ENCODE measurements around the gene CEP128. TPM values are rescaled to one million over a fixed set of nuclear protein-coding genes. Genes with fewer than 3 reads are reported as not detected.

CEP128 gene
- polyA plus RNA-seq, 1 donor (not counting 4 experiments of a cell fraction or from before 2014, with no cell fraction given) = 2.6 TPM

- TF ChIP-seq EZH2 (IDR thresholded peaks at IDR 0.05; ENCODE audit: low read length) (no peak), CTCF (optimal IDR thresholded peaks at IDR 0.05 in 1 of 3, IDR thresholded peaks at IDR 0.05 in 1 of 3, conservative IDR thresholded peaks at IDR 0.05 in 1 of 3; ENCODE audit: extremely low read depth in 1 of 3, insufficient read depth in 2 of 3, low read length in 3 of 3) (no peak)
- DNase-seq (ENCODE audit: low read depth, low spot score) (no peak), FAIRE-seq (no peak)
- no peak overlapping the region for H2AFZ ChIP-seq (ENCODE audit: control insufficient read depth, low read length)
- H3K9ac ChIP-seq (ENCODE audit: control insufficient read depth, extremely low read depth, insufficient read depth, low read length) = no peak overlapping the region
- H3K4me3 ChIP-seq (ENCODE audit: control insufficient read depth in 2 of 3, extremely low read depth in 1 of 3, insufficient read depth in 2 of 3, low read depth in 1 of 3, low read length in 3 of 3) = no peak overlapping the region
- H3K79me2 ChIP-seq (ENCODE audit: control insufficient read depth, insufficient read depth, low read length) = no peaks in the 10 kb centered on the region
- H4K20me1 ChIP-seq (ENCODE audit: control insufficient read depth, extremely low read depth, insufficient read depth, low read length) = no peaks in the 10 kb centered on the region
- no peaks in the 10 kb centered on the region for H3K36me3 ChIP-seq (ENCODE audit: control insufficient read depth in 2 of 2, extremely low read depth in 1 of 2, insufficient read depth in 2 of 2, low read length in 2 of 2)
- dilution Hi-C loops (cut with MboI; ENCODE audit: extremely low pct_ligation_motif_present, low sequenced_read_pairs) = no loop called here
- H3K27ac ChIP-seq (ENCODE audit: control insufficient read depth, insufficient read depth, low read length) = no peak overlapping the region
- no peaks in the 10 kb centered on the region for H3K9me3 ChIP-seq (ENCODE audit: control insufficient read depth, low read depth, low read length)
- H3K4me1 ChIP-seq (ENCODE audit: control insufficient read depth, extremely low read depth, insufficient read depth, low read length) = peaks cover 8% of the 10 kb centered on the region
- H3K27me3 ChIP-seq (ENCODE audit: control insufficient read depth, extremely low read depth, insufficient read depth, low read length) = no peaks in the 10 kb centered on the region
- H3K4me2 ChIP-seq (ENCODE audit: control insufficient read depth, extremely low read depth, insufficient read depth, low read depth, low read length) = no peak overlapping the region
- no peaks in the 10 kb centered on the region for H3K9me1 ChIP-seq (ENCODE audit: control insufficient read depth, extremely low read depth, insufficient read depth, low read length)
These were observed 397.2 kb downstream of the CEP128 start for GRCh38 chr14:80544366-80544765.

GRCh38 chr14:80543211-80543610 lies 398.3 kb downstream of the CEP128 start:
- FAIRE-seq (no peak), DNase-seq (ENCODE audit: low read depth, low spot score) (no peak)
- Histone ChIP-seq H3K27me3 (ENCODE audit: control insufficient read depth, extremely low read depth, insufficient read depth, low read length) (no peaks in the 10 kb centered on the region), H3K9me3 (ENCODE audit: control insufficient read depth, low read depth, low read length) (no peaks in the 10 kb centered on the region), H3K4me1 (ENCODE audit: control insufficient read depth, extremely low read depth, insufficient read depth, low read length) (no peaks in the 10 kb centered on the region), H3K9ac (ENCODE audit: control insufficient read depth, extremely low read depth, insufficient read depth, low read length) (no peak overlapping the region), H3K36me3 (ENCODE audit: control insufficient read depth in 2 of 2, extremely low read depth in 1 of 2, insufficient read depth in 2 of 2, low read length in 2 of 2) (no peaks in the 10 kb centered on the region), H3K27ac (ENCODE audit: control insufficient read depth, insufficient read depth, low read length) (no peak overlapping the region), H3K4me2 (ENCODE audit: control insufficient read depth, extremely low read depth, insufficient read depth, low read depth, low read length) (no peak overlapping the region), H4K20me1 (ENCODE audit: control insufficient read depth, extremely low read depth, insufficient read depth, low read length) (no peaks in the 10 kb centered on the region), H3K9me1 (ENCODE audit: control insufficient read depth, extremely low read depth, insufficient read depth, low read length) (no peaks in the 10 kb centered on the region), H3K79me2 (ENCODE audit: control insufficient read depth, insufficient read depth, low read length) (no peaks in the 10 kb centered on the region), H3K4me3 (ENCODE audit: control insufficient read depth in 2 of 3, extremely low read depth in 1 of 3, insufficient read depth in 2 of 3, low read depth in 1 of 3, low read length in 3 of 3) (no peak overlapping the region), H2AFZ (ENCODE audit: control insufficient read depth, low read length) (no peak overlapping the region)
- dilution Hi-C loops (cut with MboI; ENCODE audit: extremely low pct_ligation_motif_present, low sequenced_read_pairs) = no loop called here
- TF ChIP-seq EZH2 (IDR thresholded peaks at IDR 0.05; ENCODE audit: low read length) = no peak
- TF ChIP-seq CTCF (optimal IDR thresholded peaks at IDR 0.05 in 1 of 3, IDR thresholded peaks at IDR 0.05 in 1 of 3, conservative IDR thresholded peaks at IDR 0.05 in 1 of 3; ENCODE audit: extremely low read depth in 1 of 3, insufficient read depth in 2 of 3, low read length in 3 of 3) = no peak
